HL-60 (cell line): ENCODE results near the gene NPS.

Source experiments
- DNase-seq, 2 experiments: peaks; one replicate each; pipeline ENCODE4 v3.0.0-alpha.2; 2010 to 2020; ENCODE audit warnings: low read depth in 1 of 2, low spot score in 1 of 2
- H3K27ac ChIP-seq: fragments of 250-450 bp; sonication (Bioruptor Pico); replicated peaks from 2 replicates; pipeline ENCODE4 v1.5.1; 2020; ENCODE audit warnings: mild to moderate bottlenecking, moderate library complexity
- H3K27me3 ChIP-seq: fragments of 250-450 bp; sonication (Bioruptor Pico); 2 replicates; pipeline ENCODE4 v1.5.1; 2021; ENCODE audit warnings: mild to moderate bottlenecking, moderate library complexity; ENCODE audit not compliant: insufficient read depth, poor library complexity, severe bottlenecking
- H3K4me3 ChIP-seq: replicated peaks from 2 replicates; pipeline ENCODE4 v1.5.1; 2011; ENCODE audit warnings: mild to moderate bottlenecking, control low read depth, low read length; ENCODE audit not compliant: insufficient read depth
- GABPA ChIP-seq: IDR thresholded peaks from 2 replicates; pipeline ENCODE4 v1.6.1; 2012; ENCODE audit warnings: low read depth
- POLR2AphosphoS5 ChIP-seq: IDR thresholded peaks from 2 replicates; pipeline ENCODE4 v1.6.1; 2012; ENCODE audit warnings: low read depth
- SPI1 ChIP-seq: IDR thresholded peaks from 2 replicates; pipeline ENCODE4 v1.6.1; 2012; ENCODE audit warnings: low read depth, mild to moderate bottlenecking, borderline replicate concordance
- TF ChIP-seq, protein P1 (sequence below): IDR thresholded peaks from 2 replicates; pipeline ENCODE4 v1.6.1; 2012; ENCODE audit warnings: low read depth; ENCODE audit not compliant: insufficient replicate concordance
- TF ChIP-seq, protein P2 (sequence below): IDR thresholded peaks from one replicate; pipeline ENCODE4 v1.5.1; 2011; ENCODE audit warnings: low read length, control low read depth, inconsistent platforms; ENCODE audit not compliant: insufficient read depth

Gene NPS

DNA sequence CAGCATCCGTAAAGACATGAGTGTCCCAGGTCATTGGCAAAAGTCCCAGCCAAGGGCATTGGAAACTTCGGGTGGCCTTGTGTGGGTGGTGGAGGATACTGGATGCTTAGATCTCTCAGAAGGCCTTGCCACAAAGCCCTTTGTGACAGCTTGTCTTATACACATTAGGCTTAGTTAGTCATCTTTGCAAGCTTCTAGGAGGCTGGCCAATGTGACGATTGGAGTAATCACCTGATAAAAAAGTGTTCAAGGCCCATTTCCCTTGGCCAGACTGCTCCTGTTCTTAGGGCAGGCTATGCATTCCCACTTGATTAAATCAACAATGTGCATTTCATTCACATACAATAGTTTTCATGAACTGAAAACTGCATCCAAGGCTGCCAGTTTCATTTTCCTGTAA, 26.9 kb downstream of the NPS start:
- TF ChIP-seq SPI1 = no peak
- TF ChIP-seq, protein P1, sequence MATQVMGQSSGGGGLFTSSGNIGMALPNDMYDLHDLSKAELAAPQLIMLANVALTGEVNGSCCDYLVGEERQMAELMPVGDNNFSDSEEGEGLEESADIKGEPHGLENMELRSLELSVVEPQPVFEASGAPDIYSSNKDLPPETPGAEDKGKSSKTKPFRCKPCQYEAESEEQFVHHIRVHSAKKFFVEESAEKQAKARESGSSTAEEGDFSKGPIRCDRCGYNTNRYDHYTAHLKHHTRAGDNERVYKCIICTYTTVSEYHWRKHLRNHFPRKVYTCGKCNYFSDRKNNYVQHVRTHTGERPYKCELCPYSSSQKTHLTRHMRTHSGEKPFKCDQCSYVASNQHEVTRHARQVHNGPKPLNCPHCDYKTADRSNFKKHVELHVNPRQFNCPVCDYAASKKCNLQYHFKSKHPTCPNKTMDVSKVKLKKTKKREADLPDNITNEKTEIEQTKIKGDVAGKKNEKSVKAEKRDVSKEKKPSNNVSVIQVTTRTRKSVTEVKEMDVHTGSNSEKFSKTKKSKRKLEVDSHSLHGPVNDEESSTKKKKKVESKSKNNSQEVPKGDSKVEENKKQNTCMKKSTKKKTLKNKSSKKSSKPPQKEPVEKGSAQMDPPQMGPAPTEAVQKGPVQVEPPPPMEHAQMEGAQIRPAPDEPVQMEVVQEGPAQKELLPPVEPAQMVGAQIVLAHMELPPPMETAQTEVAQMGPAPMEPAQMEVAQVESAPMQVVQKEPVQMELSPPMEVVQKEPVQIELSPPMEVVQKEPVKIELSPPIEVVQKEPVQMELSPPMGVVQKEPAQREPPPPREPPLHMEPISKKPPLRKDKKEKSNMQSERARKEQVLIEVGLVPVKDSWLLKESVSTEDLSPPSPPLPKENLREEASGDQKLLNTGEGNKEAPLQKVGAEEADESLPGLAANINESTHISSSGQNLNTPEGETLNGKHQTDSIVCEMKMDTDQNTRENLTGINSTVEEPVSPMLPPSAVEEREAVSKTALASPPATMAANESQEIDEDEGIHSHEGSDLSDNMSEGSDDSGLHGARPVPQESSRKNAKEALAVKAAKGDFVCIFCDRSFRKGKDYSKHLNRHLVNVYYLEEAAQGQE = no peak
- no peak for TF ChIP-seq POLR2AphosphoS5
- TF ChIP-seq GABPA = no peak
- TF ChIP-seq, protein P2, sequence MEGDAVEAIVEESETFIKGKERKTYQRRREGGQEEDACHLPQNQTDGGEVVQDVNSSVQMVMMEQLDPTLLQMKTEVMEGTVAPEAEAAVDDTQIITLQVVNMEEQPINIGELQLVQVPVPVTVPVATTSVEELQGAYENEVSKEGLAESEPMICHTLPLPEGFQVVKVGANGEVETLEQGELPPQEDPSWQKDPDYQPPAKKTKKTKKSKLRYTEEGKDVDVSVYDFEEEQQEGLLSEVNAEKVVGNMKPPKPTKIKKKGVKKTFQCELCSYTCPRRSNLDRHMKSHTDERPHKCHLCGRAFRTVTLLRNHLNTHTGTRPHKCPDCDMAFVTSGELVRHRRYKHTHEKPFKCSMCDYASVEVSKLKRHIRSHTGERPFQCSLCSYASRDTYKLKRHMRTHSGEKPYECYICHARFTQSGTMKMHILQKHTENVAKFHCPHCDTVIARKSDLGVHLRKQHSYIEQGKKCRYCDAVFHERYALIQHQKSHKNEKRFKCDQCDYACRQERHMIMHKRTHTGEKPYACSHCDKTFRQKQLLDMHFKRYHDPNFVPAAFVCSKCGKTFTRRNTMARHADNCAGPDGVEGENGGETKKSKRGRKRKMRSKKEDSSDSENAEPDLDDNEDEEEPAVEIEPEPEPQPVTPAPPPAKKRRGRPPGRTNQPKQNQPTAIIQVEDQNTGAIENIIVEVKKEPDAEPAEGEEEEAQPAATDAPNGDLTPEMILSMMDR = no peak
- Histone ChIP-seq H3K27ac (no peak overlapping the region), H3K27me3 (no peaks in the 10 kb centered on the region), H3K4me3 (no peak overlapping the region)
- DNase-seq = no peak

DNA sequence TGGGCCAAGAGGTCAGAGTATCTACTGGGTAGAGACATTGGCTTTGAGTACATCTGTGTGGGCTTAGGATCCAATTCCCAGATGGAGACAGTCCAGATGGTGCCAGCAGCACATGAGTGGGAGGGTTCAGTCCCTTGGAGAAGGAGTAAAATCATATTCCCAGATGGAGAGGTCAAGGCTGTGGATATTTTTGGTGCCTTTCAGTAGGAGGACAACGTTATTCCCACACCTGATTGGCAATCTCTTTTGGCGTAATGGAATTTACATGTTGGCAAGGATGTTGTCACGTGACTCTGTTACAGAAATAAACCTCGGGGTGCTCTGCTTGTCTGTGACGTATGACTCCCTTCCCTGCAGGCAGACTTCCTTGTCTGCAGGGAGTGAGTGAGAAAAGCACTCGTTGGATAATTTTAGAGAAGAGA, 27.6 kb downstream of the NPS start:
- Histone ChIP-seq H3K4me3 (no peak overlapping the region), H3K27me3 (no peaks in the 10 kb centered on the region), H3K27ac (no peak overlapping the region)
- DNase-seq = no peak
- TF ChIP-seq, protein P2 = no peak
- TF ChIP-seq, protein P1 = no peak
- no peak for TF ChIP-seq POLR2AphosphoS5
- no peak for TF ChIP-seq SPI1
- no peak for TF ChIP-seq GABPA

DNA sequence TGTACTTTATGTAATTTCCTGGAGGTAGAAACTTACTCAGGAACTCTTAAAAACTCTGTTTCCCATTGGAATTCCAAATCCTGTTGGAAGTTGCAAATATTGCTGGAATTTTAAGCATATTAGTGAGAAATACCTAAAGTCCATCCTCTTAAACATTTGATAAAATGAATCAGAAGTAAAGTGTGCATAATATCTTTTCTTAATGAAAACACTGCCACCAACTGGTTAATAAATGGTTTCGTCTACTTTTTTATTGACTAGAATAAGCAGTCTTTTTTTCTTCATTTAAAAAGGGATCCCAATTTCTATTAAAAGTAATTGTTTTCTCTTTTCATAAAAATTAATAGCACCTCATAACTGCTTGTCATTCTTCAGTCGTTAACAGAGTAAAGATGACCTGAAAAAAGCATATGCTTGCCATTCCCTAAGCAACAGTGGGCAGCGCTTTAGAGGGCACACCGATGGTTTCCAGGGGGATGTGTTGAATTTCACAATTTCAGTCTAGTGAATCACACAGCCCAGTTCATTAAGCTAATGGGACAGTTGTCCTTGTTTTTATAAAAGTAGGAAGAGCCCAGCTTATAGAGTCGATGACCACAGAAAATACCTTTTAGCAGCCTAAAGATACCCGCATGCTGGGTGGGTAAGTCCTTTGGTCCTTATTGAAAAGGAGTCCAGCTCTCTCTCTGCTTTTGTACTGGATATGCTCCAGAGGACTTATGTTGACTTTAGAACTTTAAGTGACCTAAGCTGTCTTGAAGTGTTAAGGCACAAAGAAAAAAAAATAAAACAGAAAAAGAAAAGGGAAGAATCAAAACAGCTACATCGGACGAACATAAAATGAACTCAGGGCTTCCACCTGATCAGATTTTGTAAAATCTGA, 28.5 kb downstream of the NPS start:
- no peak overlapping the region for H3K27ac ChIP-seq
- DNase-seq = no peak
- no peaks in the 10 kb centered on the region for H3K27me3 ChIP-seq
- H3K4me3 ChIP-seq = no peak overlapping the region
- TF ChIP-seq, protein P1 = no peak
- TF ChIP-seq, protein P2 = no peak
- TF ChIP-seq SPI1 = no peak
- TF ChIP-seq POLR2AphosphoS5 = no peak
